Small intestine (tissue), 7 donors: Measurements from ENCODE around the gene NR1H4. TPM values are rescaled to one million over a fixed set of nuclear protein-coding genes. Genes with fewer than 3 reads are reported as not detected.

ENCODE experiments used
- DNase-seq, 2 donors: peaks; one replicate each; pipeline versions ENCODE4 v3.0.0 to v3.0.0-alpha.2; 2013
- FAIRE-seq: peaks from 2 replicates; lab custom pipeline; 2012; peaks lifted over from hg19 to GRCh38; lab: Jason Lieb, UNC
- H3K27ac ChIP-seq, 3 donors: one replicate each; pipeline ENCODE4 v1.5.1; 2013; ENCODE audit warnings: low read length in 2 of 3, mild to moderate bottlenecking in 2 of 3, control low read depth in 1 of 3, inconsistent platforms in 1 of 3, low read depth in 1 of 3, moderate library complexity in 1 of 3
- H3K27me3 ChIP-seq, 3 donors: one replicate each; pipeline ENCODE4 v1.6.1; 2013; ENCODE audit warnings: low read length in 3 of 3, inconsistent platforms in 1 of 3; ENCODE audit not compliant: control insufficient read depth in 3 of 3, insufficient read depth in 3 of 3
- H3K36me3 ChIP-seq, 3 donors: one replicate each; pipeline ENCODE4 v1.6.1; 2013; ENCODE audit warnings: low read length in 3 of 3, inconsistent platforms in 1 of 3, low read depth in 1 of 3, mild to moderate bottlenecking in 1 of 3, moderate library complexity in 1 of 3; ENCODE audit not compliant: control insufficient read depth in 3 of 3, insufficient read depth in 2 of 3
- H3K4me1 ChIP-seq, 3 donors: one replicate each; pipeline ENCODE4 v1.6.1; 2013; ENCODE audit warnings: low read length in 2 of 3, inconsistent platforms in 1 of 3, low read depth in 1 of 3, mild to moderate bottlenecking in 1 of 3, moderate library complexity in 1 of 3; ENCODE audit not compliant: control insufficient read depth in 3 of 3, insufficient read depth in 2 of 3
- H3K4me3 ChIP-seq, 3 donors: one replicate each; pipeline ENCODE4 v1.5.1; 2013; ENCODE audit warnings: low read length in 3 of 3, control low read depth in 1 of 3, inconsistent platforms in 1 of 3, low read depth in 1 of 3, mild to moderate bottlenecking in 1 of 3, moderate library complexity in 1 of 3
- H3K9me3 ChIP-seq, 2 donors: one replicate each; pipeline ENCODE4 v1.6.1; 2013; ENCODE audit warnings: low read depth in 1 of 2, low read length in 1 of 2; ENCODE audit not compliant: control insufficient read depth in 2 of 2, insufficient read depth in 1 of 2
- WGBS, 3 donors: extraction: QIAGEN DNeasy Blood & Tissue Kit; methylation state at CpG; one replicate each; pipeline ENCODE4 v1.1.7; 2013; 5-methylcytosine and 5-hydroxymethylcytosine counted together
- polyA plus RNA-seq, 4 donors: library from polyadenylated mRNA; stranded (reverse) in 3 of 4; unstranded in 1 of 4; fragments of 200-250 nt in 3 of 4; fragments of 120-200 nt in 1 of 4; gene quantifications; one replicate each; pipeline versions ENCODE4 v1.2.1 to v1.2.3, GENCODE V29; 2013
- donor health status: healthy with polysubstance abuse.
- donor health status: control.
- donor health status: control.
- donor health status: Bipolar disorder and iron deficiency.
- donor health status: healthy.

Gene NR1H4
- polyA plus RNA-seq, 4 donors: 16.5 to 139 (median 45.0) TPM

DNA sequence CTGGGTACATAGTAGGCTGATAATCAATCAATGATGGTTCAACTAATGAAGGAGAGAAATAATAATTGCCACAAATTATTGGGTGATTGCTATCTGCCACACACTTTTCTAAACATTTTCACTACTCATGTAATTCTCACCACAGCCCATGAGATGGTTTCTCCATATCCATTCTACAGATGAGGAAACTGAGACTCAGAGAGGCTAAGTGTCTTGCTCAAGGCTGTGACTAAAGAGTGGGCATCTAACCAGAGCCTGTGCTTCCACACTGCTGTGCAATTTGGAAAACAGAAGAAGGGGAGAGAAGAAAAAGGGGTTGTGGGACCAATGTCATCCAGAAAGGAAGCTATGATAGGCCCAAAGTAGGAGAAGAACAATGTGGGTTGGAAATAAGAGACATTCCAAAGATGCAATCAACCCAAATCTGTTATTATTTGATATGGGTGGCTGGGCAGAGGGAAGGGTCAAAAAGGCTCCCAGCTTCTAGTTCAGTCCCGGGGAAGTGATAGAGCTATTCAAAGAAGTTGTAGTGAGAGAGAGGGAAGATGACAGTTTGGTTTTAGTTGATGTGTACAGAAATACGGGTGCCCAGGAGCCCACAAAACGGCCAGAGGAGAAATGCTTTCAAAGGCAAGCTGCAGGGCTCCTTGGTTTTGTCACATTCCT is 483 bp upstream of the NR1H4 start:
- peaks cover 0 to 8% (median 2%) of the 10 kb centered on the region in 3 donors for H3K4me1 ChIP-seq
- WGBS, 3 donors: 7 to 34% (median 25%) methylated on average over 3 of the region's 3 CpGs
- FAIRE-seq (no peak), DNase-seq (no peak)
- H3K9me3 ChIP-seq: no peaks in the 10 kb centered on the region
- no peak overlapping the region for H3K4me3 ChIP-seq
- no peaks in the 10 kb centered on the region for H3K36me3 ChIP-seq
- peak overlapping the region in 1 of 3 donors; percentile 45 for H3K27ac ChIP-seq
- H3K27me3 ChIP-seq: no peaks in the 10 kb centered on the region

DNA sequence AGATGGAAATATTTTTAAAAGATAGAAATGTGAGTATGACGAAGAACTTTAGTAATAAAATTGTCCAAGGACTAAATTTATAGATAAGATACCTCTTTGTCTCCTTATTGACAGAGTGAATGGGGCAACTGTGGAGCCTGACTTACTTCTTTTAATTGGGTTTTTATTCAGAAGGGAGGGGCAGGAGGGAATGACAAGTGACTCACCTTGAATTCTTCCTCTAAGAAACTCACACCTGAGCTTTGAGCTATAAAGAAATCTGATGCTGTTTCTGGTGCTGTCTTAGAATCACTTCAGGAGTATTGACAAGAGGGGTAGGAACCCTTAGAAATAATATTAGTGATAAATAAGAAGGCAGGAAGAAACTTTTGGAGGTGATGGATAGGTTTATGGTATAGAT is 951 bp downstream of the NR1H4 start:
- 13 to 54% (median 26%) methylated on average over 1 of the region's 1 CpG for WGBS, 3 donors
- DNase-seq: peak; percentile 22 to 62
- Histone ChIP-seq H3K4me3 (no peak overlapping the region), H3K4me1 (peaks cover 0 to 8% (median 2%) of the 10 kb centered on the region in 3 donors), H3K27ac (no peak overlapping the region), H3K9me3 (no peaks in the 10 kb centered on the region), H3K36me3 (no peaks in the 10 kb centered on the region), H3K27me3 (no peaks in the 10 kb centered on the region)
- FAIRE-seq: no peak

DNA sequence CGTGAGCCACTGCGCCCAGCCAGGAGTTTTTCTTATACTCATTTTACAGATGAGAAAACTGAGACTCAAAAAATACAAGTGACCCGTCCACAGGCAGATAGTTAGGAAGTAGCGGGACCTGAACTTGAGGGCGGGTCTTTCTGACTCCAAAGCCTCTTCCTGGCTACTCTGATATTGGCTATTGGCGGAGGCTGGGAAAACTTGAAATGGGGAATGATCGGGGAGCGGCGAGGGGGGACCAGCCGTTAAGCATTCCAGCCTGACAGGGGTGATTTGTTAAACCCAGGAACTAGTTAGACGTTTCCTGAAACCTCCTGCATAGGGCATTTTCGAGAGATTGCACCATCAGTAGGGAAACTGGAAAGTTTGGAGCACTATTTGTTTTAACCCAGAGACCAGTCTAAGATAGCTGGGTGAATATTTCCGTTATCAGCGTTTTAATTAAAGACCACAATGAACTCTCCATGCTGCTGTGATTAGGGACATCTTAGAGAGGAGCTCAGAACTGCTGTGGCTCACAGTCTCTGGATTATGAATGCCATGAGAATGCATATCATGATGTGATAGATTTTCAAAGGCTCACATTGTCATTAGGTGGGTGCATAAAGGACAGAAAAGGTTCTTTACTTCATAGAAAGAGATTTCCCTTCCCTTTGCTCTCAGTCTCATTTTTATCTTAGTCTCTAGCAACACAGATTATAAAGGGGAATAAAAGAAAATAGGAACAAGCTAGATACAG is 2.5 kb downstream of the NR1H4 start:
- FAIRE-seq (no peak), DNase-seq (no peak)
- peak overlapping the region in 1 of 3 donors; percentile 36 for H3K27ac ChIP-seq

DNA sequence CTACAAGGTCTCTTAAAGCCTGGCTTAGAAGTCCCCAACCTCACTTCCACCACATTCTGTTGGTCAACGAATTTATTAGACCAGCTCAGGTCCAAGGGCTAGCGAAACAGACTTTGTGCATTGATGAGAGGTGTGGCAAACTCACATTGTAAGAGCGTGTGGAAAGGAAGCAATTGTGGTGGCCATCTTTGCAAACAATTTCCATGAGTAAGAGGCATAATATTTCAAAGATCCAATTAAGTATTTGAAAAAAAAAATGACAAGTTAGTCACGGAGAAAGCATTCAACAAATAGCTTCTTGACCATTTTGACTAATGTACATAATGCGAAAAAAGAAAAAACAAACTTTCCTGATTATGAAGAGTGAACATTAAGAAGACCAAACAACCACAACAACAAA is 7.4 kb downstream of the NR1H4 start:
- H3K27ac ChIP-seq: no peak overlapping the region
- no peaks in the 10 kb centered on the region for H3K36me3 ChIP-seq
- no peak overlapping the region for H3K4me3 ChIP-seq
- H3K27me3 ChIP-seq: no peaks in the 10 kb centered on the region
- DNase-seq (no peak), FAIRE-seq (no peak)
- peaks cover 0 to 14% (median 2%) of the 10 kb centered on the region in 3 donors for H3K4me1 ChIP-seq
- H3K9me3 ChIP-seq: no peaks in the 10 kb centered on the region
- WGBS, 3 donors: 69 to 88% (median 70%) methylated on average over 5 of the region's 5 CpGs

More for the DNA sequence above, 2.5 kb downstream of the NR1H4 start:
- Histone ChIP-seq H3K9me3 (no peaks in the 10 kb centered on the region), H3K4me1 (peaks cover 0 to 8% (median 0%) of the 10 kb centered on the region in 3 donors), H3K4me3 (no peak overlapping the region), H3K36me3 (no peaks in the 10 kb centered on the region), H3K27me3 (no peaks in the 10 kb centered on the region)
- WGBS, 3 donors: 65 to 89% (median 68%) methylated on average over 14 of the region's 14 CpGs

- H3K4me3 ChIP-seq: no peak overlapping the region
- no peaks in the 10 kb centered on the region for H3K36me3 ChIP-seq
- FAIRE-seq (no peak), DNase-seq (peak in 1 of 2 donors; percentile 51)
- peaks cover 0 to 14% (median 0%) of the 10 kb centered on the region in 3 donors for H3K4me1 ChIP-seq
- peak overlapping the region in 2 of 3 donors; percentile 11 to 81 for H3K27ac ChIP-seq
- 45 to 51% (median 47%) methylated on average over 6 of the region's 6 CpGs for whole genome bisulfite sequencing, 3 donors
- H3K9me3 ChIP-seq: no peaks in the 10 kb centered on the region
- no peaks in the 10 kb centered on the region for H3K27me3 ChIP-seq
Observed at GRCh38 chr12:100484183-100484886, 10.7 kb downstream of the NR1H4 start.

GRCh38 chr12:100484891-100485471 is 11.3 kb downstream of the NR1H4 start:
- Histone ChIP-seq H3K27ac (peak overlapping the region in 2 of 3 donors; percentile 11 to 81), H3K36me3 (no peaks in the 10 kb centered on the region), H3K9me3 (no peaks in the 10 kb centered on the region), H3K27me3 (no peaks in the 10 kb centered on the region), H3K4me3 (no peak overlapping the region), H3K4me1 (peaks cover 0 to 14% (median 0%) of the 10 kb centered on the region in 3 donors)
- FAIRE-seq: no peak
- peak; percentile 55 to 59 for DNase-seq

DNA sequence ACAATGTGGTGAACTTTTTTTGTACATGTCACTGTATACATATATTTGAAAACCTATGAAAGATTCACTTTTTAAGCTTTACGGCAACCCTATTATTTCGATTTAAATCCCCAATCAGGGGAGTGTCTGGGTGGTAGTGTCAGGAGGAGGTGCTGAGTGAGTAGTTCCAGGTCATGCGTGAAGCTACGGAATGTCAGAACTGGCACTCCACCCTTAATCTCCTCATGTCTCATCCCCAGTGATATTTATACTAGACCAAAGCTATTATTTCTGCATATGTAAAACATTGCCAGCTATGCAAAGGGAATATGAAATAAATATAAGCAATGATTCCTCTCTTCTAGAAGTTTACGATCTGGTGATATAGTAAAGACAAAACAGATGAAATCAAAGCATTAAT is 12.3 kb downstream of the NR1H4 start:
- no peaks in the 10 kb centered on the region for H3K36me3 ChIP-seq
- peaks cover 0 to 14% (median 0%) of the 10 kb centered on the region in 3 donors for H3K4me1 ChIP-seq
- H3K9me3 ChIP-seq: no peaks in the 10 kb centered on the region
- 87 to 94% (median 90%) methylated on average over 5 of the region's 5 CpGs for WGBS, 3 donors
- no peak for DNase-seq
- H3K27ac ChIP-seq: no peak overlapping the region
- no peak for FAIRE-seq
- no peak overlapping the region for H3K4me3 ChIP-seq
- no peaks in the 10 kb centered on the region for H3K27me3 ChIP-seq

DNA sequence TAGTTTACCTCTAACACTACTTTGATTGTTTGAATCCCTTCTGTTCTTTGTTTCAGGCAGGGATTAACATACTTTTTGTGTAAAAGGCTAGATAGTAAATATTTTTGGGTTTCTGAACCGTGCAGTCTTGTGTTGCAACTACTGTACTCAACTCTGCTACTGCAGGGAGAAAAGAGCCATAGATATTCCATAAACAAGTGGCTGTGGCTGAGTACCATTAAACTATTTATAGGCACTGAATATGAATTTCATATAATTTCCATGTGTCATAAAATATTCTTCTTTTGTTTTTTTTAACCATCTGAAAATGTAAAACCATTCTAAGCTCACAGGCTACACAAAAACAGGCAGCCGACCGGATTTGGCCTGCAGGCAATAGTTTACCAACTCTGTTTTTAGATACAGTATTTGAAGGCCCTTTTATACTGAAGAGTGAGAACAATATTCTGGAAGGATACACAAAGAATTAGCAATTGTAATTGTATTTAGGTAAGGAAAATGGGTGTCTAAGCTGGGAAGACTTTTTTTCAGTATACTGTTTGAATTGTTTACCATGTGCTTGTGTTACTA is 15.7 kb downstream of the NR1H4 start:
- FAIRE-seq: no peak
- H3K9me3 ChIP-seq: no peaks in the 10 kb centered on the region
- no peaks in the 10 kb centered on the region for H3K27me3 ChIP-seq
- no peak overlapping the region for H3K27ac ChIP-seq
- no peak for DNase-seq
- H3K4me3 ChIP-seq: no peak overlapping the region
- H3K4me1 ChIP-seq: peaks cover 0 to 13% (median 0%) of the 10 kb centered on the region in 3 donors
- no peaks in the 10 kb centered on the region for H3K36me3 ChIP-seq
- WGBS, 3 donors: 63 to 86% (median 79%) methylated on average over 3 of the region's 3 CpGs
